Caco-2 (cell line): Measurements from ENCODE around the gene CHADL. TPM values are rescaled to one million over a fixed set of nuclear protein-coding genes. Genes with fewer than 3 reads are reported as not detected.

Experiments used
- BruUV-seq: library from RNA; stranded (reverse); fragments of 400-500 nt; replicated peaks from 2 replicates; lab custom pipeline; 2021; lab: Mats Ljungman, UMichigan
- CTCF ChIA-PET: fragments of 300-600 bp; sonication (Branson Sonifier 250); formaldehyde crosslinking; loops from one replicate; lab custom pipeline; 2022; ENCODE audit warnings: antibody characterized with exemption; lab: Charles Lee
- POLR2A ChIA-PET: fragments of 300-600 bp; sonication (Branson Sonifier 250); formaldehyde crosslinking; loops from one replicate; lab custom pipeline; 2022; ENCODE audit warnings: antibody characterized with exemption; lab: Charles Lee
- DNase-seq, 2 experiments: peaks; one replicate each; pipeline versions ENCODE4 v3.0.0 to v3.0.0-alpha.2; 2020 to 2022
- H3K27me3 ChIP-seq: replicated peaks from 2 replicates; pipeline ENCODE4 v1.6.0; 2011; ENCODE audit warnings: low read length; ENCODE audit not compliant: control insufficient read depth, insufficient read depth
- H3K36me3 ChIP-seq: 2 replicates; pipeline ENCODE4 v1.5.1; 2011; ENCODE audit warnings: low read length; ENCODE audit not compliant: control insufficient read depth, insufficient read depth
- H3K4me1 ChIP-seq: fragments of 250-450 bp; sonication (Bioruptor Pico); 2 replicates; pipeline ENCODE4 v1.5.1; 2020; ENCODE audit warnings: mild to moderate bottlenecking
- H3K4me3 ChIP-seq: 2 replicates; pipeline ENCODE4 v1.5.1; 2011; ENCODE audit warnings: low read depth, mild to moderate bottlenecking, control low read depth, low read length
- H3K9me3 ChIP-seq: fragments of 250-450 bp; sonication (Bioruptor Pico); 2 replicates; pipeline ENCODE4 v1.5.1; 2020; ENCODE audit warnings: mild to moderate bottlenecking, moderate library complexity
- H3K27ac Mint-ChIP-seq: one replicate; pipeline ENCODE4 v1.8.0; 2022; ENCODE audit warnings: mixed read lengths; ENCODE audit not compliant: unreplicated experiment
- H3K27me3 Mint-ChIP-seq: one replicate; pipeline ENCODE4 v1.8.0; 2022; ENCODE audit warnings: mixed read lengths; ENCODE audit not compliant: insufficient read depth, unreplicated experiment
- H3K36me3 Mint-ChIP-seq: one replicate; pipeline ENCODE4 v1.8.0; 2022; ENCODE audit warnings: mild to moderate bottlenecking, mixed read lengths; ENCODE audit not compliant: insufficient read depth, unreplicated experiment
- H3K4me1 Mint-ChIP-seq: one replicate; pipeline ENCODE4 v1.8.0; 2022; ENCODE audit warnings: low read depth, mixed read lengths; ENCODE audit not compliant: unreplicated experiment
- H3K4me3 Mint-ChIP-seq: one replicate; pipeline ENCODE4 v1.8.0; 2022; ENCODE audit warnings: mild to moderate bottlenecking, moderate library complexity, mixed read lengths; ENCODE audit not compliant: unreplicated experiment
- H3K9me3 Mint-ChIP-seq: one replicate; pipeline ENCODE4 v1.8.0; 2022; ENCODE audit warnings: mixed read lengths; ENCODE audit not compliant: unreplicated experiment
- CTCF ChIP-seq, 2 experiments: fragments of 200-600 bp in 1 of 2; IDR thresholded peaks; 1 replicate in 1 of 2; 2 replicates in 1 of 2; pipeline versions ENCODE4 v1.5.1 to v1.8.0; 2011 to 2022; ENCODE audit warnings: antibody characterized with exemption in 1 of 2, control low read depth in 1 of 2, inconsistent platforms in 1 of 2, low read depth in 1 of 2, low read length in 1 of 2, mild to moderate bottlenecking in 1 of 2, moderate library complexity in 1 of 2; ENCODE audit not compliant: insufficient read depth in 1 of 2, severe bottlenecking in 1 of 2, unreplicated experiment in 1 of 2
- intact Hi-C: fragments of 100-400 bp; cut with micrococcal nuclease; formaldehyde crosslinking; loops from one replicate; pipeline ENCODE4 v1.10.0; 2022; ENCODE audit not compliant: unreplicated experiment
- total RNA-seq: library from RNA; stranded (reverse); gene quantifications from 2 replicates; pipeline ENCODE4 v1.2.3, GENCODE V29; 2022

CHADL gene
- total RNA-seq, 1 experiment from 2014 or later, result 0.32 TPM

- Histone ChIP-seq H3K4me1 (no peaks in the 10 kb centered on the region), H3K4me3 (no peak overlapping the region), H3K36me3 (no peaks in the 10 kb centered on the region; the same call in 1 of the 2 replicates), H3K27me3 (no peaks in the 10 kb centered on the region), H3K9me3 (no peaks in the 10 kb centered on the region)
- Mint-ChIP-seq H3K27ac (no peak overlapping the region), H3K9me3 (no peaks in the 10 kb centered on the region), H3K4me3 (no peak overlapping the region), H3K27me3 (no peaks in the 10 kb centered on the region), H3K4me1 (no peaks in the 10 kb centered on the region), H3K36me3 (peaks cover 76% of the 10 kb centered on the region)
- POLR2A ChIA-PET, result no interaction called here
- TF ChIP-seq CTCF (IDR thresholded peaks at IDR 0.05; ENCODE audit: insufficient read depth in 1 of 2, low read depth in 1 of 2, low read length in 1 of 2, severe bottlenecking in 1 of 2, unreplicated experiment in 1 of 2), result no peak
- intact Hi-C loops, result no loop called here
- BruUV-seq, result no TSS peak
- DNase-seq, result no peak
- CTCF ChIA-PET, result no interaction called here
Observed at GRCh38 chr22:41216984-41217383, 23.7 kb downstream of the CHADL start.

- DNase-seq, result no peak
- H3K27me3 Mint-ChIP-seq, result no peaks in the 10 kb centered on the region
- CTCF ChIA-PET, result no interaction called here
- H3K27ac Mint-ChIP-seq, result no peak overlapping the region
- no peak overlapping the region for H3K4me3 Mint-ChIP-seq
- POLR2A ChIA-PET, result no interaction called here
- TF ChIP-seq CTCF (IDR thresholded peaks at IDR 0.05; ENCODE audit: insufficient read depth in 1 of 2, low read depth in 1 of 2, low read length in 1 of 2, severe bottlenecking in 1 of 2, unreplicated experiment in 1 of 2), result no peak
- no peaks in the 10 kb centered on the region for H3K4me1 Mint-ChIP-seq
- intact Hi-C loops, result no loop called here
- H3K27me3 ChIP-seq, result no peaks in the 10 kb centered on the region
- BruUV-seq, result no TSS peak
- H3K4me1 ChIP-seq, result no peaks in the 10 kb centered on the region
- no peaks in the 10 kb centered on the region; the same call in 1 of the 2 replicates for H3K36me3 ChIP-seq
- H3K9me3 Mint-ChIP-seq, result no peaks in the 10 kb centered on the region
- peaks cover 75% of the 10 kb centered on the region for H3K36me3 Mint-ChIP-seq
- H3K9me3 ChIP-seq, result no peaks in the 10 kb centered on the region
- H3K4me3 ChIP-seq, result no peak overlapping the region
Observed at GRCh38 chr22:41215926-41216325, 24.8 kb downstream of the CHADL start.

- Histone ChIP-seq H3K4me1 (no peaks in the 10 kb centered on the region), H3K27me3 (no peaks in the 10 kb centered on the region), H3K36me3 (no peaks in the 10 kb centered on the region; the same call in 1 of the 2 replicates), H3K9me3 (no peaks in the 10 kb centered on the region), H3K4me3 (no peak overlapping the region)
- TF ChIP-seq CTCF (IDR thresholded peaks at IDR 0.05; ENCODE audit: insufficient read depth in 1 of 2, low read depth in 1 of 2, low read length in 1 of 2, severe bottlenecking in 1 of 2, unreplicated experiment in 1 of 2), result no peak
- CTCF ChIA-PET, result no interaction called here
- intact Hi-C loops, result no loop called here
- Mint-ChIP-seq H3K36me3 (peaks cover 75% of the 10 kb centered on the region), H3K27me3 (no peaks in the 10 kb centered on the region), H3K9me3 (no peaks in the 10 kb centered on the region), H3K4me1 (no peaks in the 10 kb centered on the region), H3K4me3 (no peak overlapping the region), H3K27ac (no peak overlapping the region)
- BruUV-seq, result no TSS peak
- POLR2A ChIA-PET, result no interaction called here
- no peak for DNase-seq
Observed at GRCh38 chr22:41215409-41215808, 25.3 kb downstream of the CHADL start.
